Effector memory CD4-positive, alpha-beta T cell (primary cell): ENCODE measurements around the gene TBCD.
"Not testable (repeated sequence)": the region's sequence is repeated elsewhere in the genome, so short reads cannot be mapped to it uniquely, and the experiment has no call there.

Source experiments
- DNase-seq, 3 donors: peaks; one replicate each; pipeline ENCODE4 v3.0.0-alpha.2; 2020
- H3K27ac ChIP-seq: 2 replicates; pipeline ENCODE4 v1.7.0; 2013; ENCODE audit warnings: mild to moderate bottlenecking, low read length, moderate library complexity; ENCODE audit not compliant: insufficient read depth, poor library complexity, severe bottlenecking
- H3K27me3 ChIP-seq: replicated peaks from 2 replicates; pipeline ENCODE4 v1.7.0; 2013; ENCODE audit warnings: mild to moderate bottlenecking, low read length; ENCODE audit not compliant: insufficient read depth, control insufficient read depth, poor library complexity, severe bottlenecking
- H3K36me3 ChIP-seq: 2 replicates; pipeline ENCODE4 v1.7.0; 2013; ENCODE audit warnings: mild to moderate bottlenecking, low read length, moderate library complexity; ENCODE audit not compliant: control insufficient read depth, insufficient read depth
- H3K4me1 ChIP-seq: 2 replicates; pipeline ENCODE4 v1.7.0; 2013; ENCODE audit warnings: low read length, mild to moderate bottlenecking; ENCODE audit not compliant: control insufficient read depth, insufficient read depth, poor library complexity, severe bottlenecking
- H3K4me3 ChIP-seq: 2 replicates; pipeline ENCODE4 v1.7.0; 2013; ENCODE audit warnings: low read length, low read depth, mild to moderate bottlenecking; ENCODE audit not compliant: insufficient read depth, poor library complexity, severe bottlenecking
- H3K9me3 ChIP-seq: 2 replicates; pipeline ENCODE4 v1.7.0; 2013; ENCODE audit warnings: mild to moderate bottlenecking, low read length, moderate library complexity; ENCODE audit not compliant: control insufficient read depth

TBCD gene

GRCh38 chr17:82979718-82980117 is 227.9 kb downstream of the TBCD start:
- no peaks in the 10 kb centered on the region for H3K9me3 ChIP-seq
- no peak overlapping the region for H3K27ac ChIP-seq
- H3K27me3 ChIP-seq: no peaks in the 10 kb centered on the region
- H3K4me3 ChIP-seq: no peak overlapping the region
- no peaks in the 10 kb centered on the region for H3K36me3 ChIP-seq
- no peak for DNase-seq
- peaks cover 18% of the 10 kb centered on the region for H3K4me1 ChIP-seq

- Histone ChIP-seq H3K36me3 (no peaks in the 10 kb centered on the region), H3K4me1 (peaks cover 28% of the 10 kb centered on the region), H3K9me3 (no peaks in the 10 kb centered on the region), H3K4me3 (no peak overlapping the region), H3K27me3 (no peaks in the 10 kb centered on the region), H3K27ac (no peak overlapping the region)
- no peak for DNase-seq
These were observed 228.8 kb downstream of the TBCD start for GRCh38 chr17:82980632-82981031.

GRCh38 chr17:82981141-82981730 is 229.4 kb downstream of the TBCD start:
- no peak overlapping the region for H3K27ac ChIP-seq
- no peaks in the 10 kb centered on the region for H3K36me3 ChIP-seq
- H3K9me3 ChIP-seq: no peaks in the 10 kb centered on the region
- DNase-seq: no peak
- no peak overlapping the region for H3K4me3 ChIP-seq
- peaks cover 34% of the 10 kb centered on the region for H3K4me1 ChIP-seq
- no peaks in the 10 kb centered on the region for H3K27me3 ChIP-seq

GRCh38 chr17:82983510-82984248 is 231.8 kb downstream of the TBCD start:
- Histone ChIP-seq H3K4me1 (peaks cover 33% of the 10 kb centered on the region), H3K4me3 (no peak overlapping the region), H3K27ac (no peak overlapping the region), H3K9me3 (no peaks in the 10 kb centered on the region), H3K36me3 (no peaks in the 10 kb centered on the region), H3K27me3 (no peaks in the 10 kb centered on the region)
- no peak for DNase-seq

GRCh38 chr17:82984249-82984617 is 232.4 kb downstream of the TBCD start:
- H3K36me3 ChIP-seq, H3K4me3 ChIP-seq, DNase-seq, H3K9me3 ChIP-seq, H3K27me3 ChIP-seq, H3K27ac ChIP-seq: not testable (repeated sequence)
- peaks cover 27% of the 10 kb centered on the region for H3K4me1 ChIP-seq

- H3K4me3 ChIP-seq: no peak overlapping the region
- no peaks in the 10 kb centered on the region for H3K36me3 ChIP-seq
- H3K27me3 ChIP-seq: no peaks in the 10 kb centered on the region
- no peak for DNase-seq
- H3K4me1 ChIP-seq: peaks cover 22% of the 10 kb centered on the region
- H3K9me3 ChIP-seq: no peaks in the 10 kb centered on the region
- no peak overlapping the region for H3K27ac ChIP-seq
These were observed 233.0 kb downstream of the TBCD start for GRCh38 chr17:82984751-82985427.

GRCh38 chr17:82985428-82985805 is 233.6 kb downstream of the TBCD start:
- no peak overlapping the region for H3K4me3 ChIP-seq
- H3K27ac ChIP-seq: peak overlapping the region; percentile 14
- no peaks in the 10 kb centered on the region for H3K36me3 ChIP-seq
- H3K9me3 ChIP-seq: no peaks in the 10 kb centered on the region
- H3K4me1 ChIP-seq: peaks cover 22% of the 10 kb centered on the region
- DNase-seq: no peak
- no peaks in the 10 kb centered on the region for H3K27me3 ChIP-seq

- Histone ChIP-seq H3K27me3 (no peaks in the 10 kb centered on the region), H3K4me1 (peaks cover 22% of the 10 kb centered on the region), H3K27ac (peak overlapping the region; percentile 14), H3K36me3 (no peaks in the 10 kb centered on the region), H3K9me3 (no peaks in the 10 kb centered on the region), H3K4me3 (no peak overlapping the region)
- peak; percentile 30 to 52 (median 41) for DNase-seq
These were observed 234.1 kb downstream of the TBCD start for GRCh38 chr17:82985973-82986372.

GRCh38 chr17:82989051-82989450 is 237.2 kb downstream of the TBCD start:
- peaks cover 22% of the 10 kb centered on the region for H3K4me1 ChIP-seq
- H3K36me3 ChIP-seq, H3K4me3 ChIP-seq, DNase-seq, H3K27ac ChIP-seq, H3K27me3 ChIP-seq, H3K9me3 ChIP-seq: not testable (repeated sequence)

- Histone ChIP-seq H3K27ac (no peak overlapping the region), H3K4me3 (no peak overlapping the region)
- no peak for DNase-seq
These were observed 238.0 kb downstream of the TBCD start for GRCh38 chr17:82989881-82990280.

More at GRCh38 chr17:82989881-82990280, 238.0 kb downstream of the TBCD start:
- Histone ChIP-seq H3K4me1 (peaks cover 20% of the 10 kb centered on the region), H3K36me3 (no peaks in the 10 kb centered on the region), H3K9me3 (no peaks in the 10 kb centered on the region), H3K27me3 (no peaks in the 10 kb centered on the region)
